Neutrophil (primary cell): ENCODE data around the gene MUS81.

Experiments
- H3K27ac ChIP-seq: fragments of 200-600 bp; sonication (generic); 2 replicates; pipeline ENCODE4 v1.5.1; 2016; ENCODE audit warnings: mild to moderate bottlenecking, moderate library complexity
- H3K27me3 ChIP-seq: fragments of 200-600 bp; sonication (generic); 2 replicates; pipeline ENCODE4 v1.6.0; 2016; ENCODE audit warnings: mild to moderate bottlenecking
- H3K36me3 ChIP-seq: fragments of 200-600 bp; sonication (generic); 2 replicates; pipeline ENCODE4 v1.5.1; 2017
- H3K4me1 ChIP-seq, 2 experiments: fragments of 200-600 bp in 1 of 2; sonication (generic) in 1 of 2; 1 replicate in 1 of 2; 2 replicates in 1 of 2; pipeline versions ENCODE4 v1.5.1 to v1.6.1; 2013 to 2016; ENCODE audit warnings: low read depth in 1 of 2, low read length in 1 of 2, mild to moderate bottlenecking in 1 of 2, moderate library complexity in 1 of 2; ENCODE audit not compliant: control insufficient read depth in 1 of 2, insufficient read depth in 1 of 2
- H3K4me3 ChIP-seq, 2 experiments: fragments of 200-600 bp in 1 of 2; sonication (generic) in 1 of 2; 1 replicate in 1 of 2; 2 replicates in 1 of 2; pipeline ENCODE4 v1.5.1; 2013 to 2016; ENCODE audit warnings: low read depth in 1 of 2, low read length in 1 of 2, mild to moderate bottlenecking in 1 of 2, moderate library complexity in 1 of 2
- H3K9me3 ChIP-seq: fragments of 200-600 bp; sonication (generic); 2 replicates; pipeline ENCODE4 v1.5.1; 2016
- CTCF ChIP-seq: fragments of 200-600 bp; sonication (generic); IDR thresholded peaks from 2 replicates; pipeline ENCODE4 v1.5.1; 2016; ENCODE audit warnings: antibody characterized with exemption

The MUS81 gene

GRCh38 chr11:65858681-65859087 is 1.5 kb upstream of the MUS81 start:
- H3K36me3 ChIP-seq: peaks cover 43% of the 10 kb centered on the region
- peaks cover 64 to 65% of the 10 kb centered on the region in 2 experiments for H3K4me1 ChIP-seq
- TF ChIP-seq CTCF: no peak
- no peaks in the 10 kb centered on the region for H3K9me3 ChIP-seq
- H3K27ac ChIP-seq: peak overlapping the region; percentile 96
- H3K4me3 ChIP-seq: peak overlapping the region; percentile 97 to 98
- no peaks in the 10 kb centered on the region for H3K27me3 ChIP-seq

GRCh38 chr11:65859095-65859811 is 980 bp upstream of the MUS81 start:
- H3K4me1 ChIP-seq: peaks cover 58 to 62% of the 10 kb centered on the region in 2 experiments
- H3K27me3 ChIP-seq: no peaks in the 10 kb centered on the region
- peak overlapping the region; percentile 97 to 98 for H3K4me3 ChIP-seq
- H3K27ac ChIP-seq: peak overlapping the region; percentile 96
- H3K9me3 ChIP-seq: no peaks in the 10 kb centered on the region
- H3K36me3 ChIP-seq: peaks cover 43% of the 10 kb centered on the region
- TF ChIP-seq CTCF: peak; percentile 40

- no peaks in the 10 kb centered on the region for H3K9me3 ChIP-seq
- peak overlapping the region; percentile 96 for H3K27ac ChIP-seq
- H3K36me3 ChIP-seq: peaks cover 43% of the 10 kb centered on the region
- peak overlapping the region; percentile 97 to 98 for H3K4me3 ChIP-seq
- H3K4me1 ChIP-seq: peaks cover 55 to 56% of the 10 kb centered on the region in 2 experiments
- no peak for TF ChIP-seq CTCF
- no peaks in the 10 kb centered on the region for H3K27me3 ChIP-seq
Measured at GRCh38 chr11:65859812-65860277, 388 bp upstream of the MUS81 start.

- no peaks in the 10 kb centered on the region for H3K9me3 ChIP-seq
- H3K4me1 ChIP-seq: peaks cover 42 to 43% of the 10 kb centered on the region in 2 experiments
- TF ChIP-seq CTCF: no peak
- peaks cover 43% of the 10 kb centered on the region for H3K36me3 ChIP-seq
- no peaks in the 10 kb centered on the region for H3K27me3 ChIP-seq
- peak overlapping the region; percentile 96 for H3K27ac ChIP-seq
- peak overlapping the region; percentile 97 to 98 for H3K4me3 ChIP-seq
Measured at GRCh38 chr11:65861165-65861505, 902 bp downstream of the MUS81 start.

GRCh38 chr11:65861533-65862183 is 1.4 kb downstream of the MUS81 start:
- peak overlapping the region; percentile 97 to 98 for H3K4me3 ChIP-seq

More at GRCh38 chr11:65861533-65862183, 1.4 kb downstream of the MUS81 start:
- Histone ChIP-seq H3K4me1 (peaks cover 36 to 38% of the 10 kb centered on the region in 2 experiments), H3K27ac (peak overlapping the region; percentile 96), H3K27me3 (no peaks in the 10 kb centered on the region), H3K36me3 (peaks cover 44% of the 10 kb centered on the region), H3K9me3 (no peaks in the 10 kb centered on the region)
- TF ChIP-seq CTCF: no peak
